Measurements from ENCODE around the gene ADCYAP1.

The ADCYAP1 gene

DNA sequence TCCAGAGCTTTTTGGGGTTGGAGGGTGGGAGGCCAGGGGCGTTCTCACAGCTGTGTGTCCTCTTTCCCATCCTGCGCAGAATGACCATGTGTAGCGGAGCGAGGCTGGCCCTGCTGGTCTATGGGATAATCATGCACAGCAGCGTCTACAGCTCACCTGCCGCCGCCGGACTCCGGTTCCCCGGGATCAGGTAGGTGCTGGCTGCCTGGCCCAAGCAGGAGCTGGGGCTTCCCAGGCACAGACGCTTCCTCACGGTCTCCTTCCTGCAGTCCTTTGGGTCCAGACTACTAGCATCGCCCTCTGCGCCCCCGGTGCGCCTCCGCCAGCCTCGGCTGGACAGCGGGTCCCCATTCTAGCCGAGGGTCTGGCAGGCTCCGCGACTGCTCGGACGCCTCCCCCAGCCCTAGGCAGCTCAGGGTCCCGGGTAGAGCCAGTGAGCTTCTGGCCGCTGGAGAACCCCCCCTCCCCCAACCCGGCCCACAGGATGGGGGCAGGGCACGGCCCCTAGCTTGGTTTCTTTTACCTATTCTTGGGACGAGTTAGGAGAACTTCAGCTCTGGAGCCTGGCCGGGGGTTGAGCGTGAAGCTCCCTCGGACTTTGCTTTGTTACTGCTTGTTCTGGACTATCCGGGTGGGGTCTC, 756 bp downstream of the ADCYAP1 start:
- no peak for DNase-seq (ENCODE audit: low read depth in 2 of 2)
- H3K4me3 ChIP-seq (replicated peaks in 1 of 2; ENCODE audit: low read depth in 2 of 2, low read length in 2 of 2): no peak overlapping the region
- no peak for TF ChIP-seq CTCF (IDR thresholded peaks at IDR 0.05; ENCODE audit: low read depth, low read length)

DNA sequence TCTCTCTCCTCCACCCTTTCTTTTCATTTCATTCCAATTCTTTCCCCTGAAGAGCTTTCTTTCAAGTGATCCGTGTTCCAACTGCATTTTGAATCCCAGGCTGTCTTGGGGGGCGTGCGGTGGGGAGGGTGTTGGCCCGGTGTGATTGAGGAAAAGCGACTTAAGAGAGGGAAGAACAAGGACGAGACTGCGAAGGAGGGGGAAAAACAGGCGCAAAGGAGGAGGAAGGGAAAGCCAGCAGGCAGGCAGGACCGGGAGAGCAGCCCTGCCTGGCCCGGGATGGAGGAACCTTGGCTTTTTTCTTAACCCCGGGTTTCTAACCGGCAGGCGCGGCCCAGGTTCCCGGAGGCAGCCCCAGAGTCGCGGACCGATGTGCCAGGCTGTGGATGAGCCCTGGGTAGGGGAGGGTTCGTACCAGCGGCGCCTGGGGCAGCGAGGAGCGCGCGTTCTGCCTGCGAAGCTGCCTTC, 1.3 kb downstream of the ADCYAP1 start:
- TF ChIP-seq CTCF (IDR thresholded peaks at IDR 0.05; ENCODE audit: low read depth, low read length): no peak
- no peak overlapping the region for H3K4me3 ChIP-seq (replicated peaks in 1 of 2; ENCODE audit: low read depth in 2 of 2, low read length in 2 of 2)
- DNase-seq (ENCODE audit: low read depth in 2 of 2): no peak

DNA sequence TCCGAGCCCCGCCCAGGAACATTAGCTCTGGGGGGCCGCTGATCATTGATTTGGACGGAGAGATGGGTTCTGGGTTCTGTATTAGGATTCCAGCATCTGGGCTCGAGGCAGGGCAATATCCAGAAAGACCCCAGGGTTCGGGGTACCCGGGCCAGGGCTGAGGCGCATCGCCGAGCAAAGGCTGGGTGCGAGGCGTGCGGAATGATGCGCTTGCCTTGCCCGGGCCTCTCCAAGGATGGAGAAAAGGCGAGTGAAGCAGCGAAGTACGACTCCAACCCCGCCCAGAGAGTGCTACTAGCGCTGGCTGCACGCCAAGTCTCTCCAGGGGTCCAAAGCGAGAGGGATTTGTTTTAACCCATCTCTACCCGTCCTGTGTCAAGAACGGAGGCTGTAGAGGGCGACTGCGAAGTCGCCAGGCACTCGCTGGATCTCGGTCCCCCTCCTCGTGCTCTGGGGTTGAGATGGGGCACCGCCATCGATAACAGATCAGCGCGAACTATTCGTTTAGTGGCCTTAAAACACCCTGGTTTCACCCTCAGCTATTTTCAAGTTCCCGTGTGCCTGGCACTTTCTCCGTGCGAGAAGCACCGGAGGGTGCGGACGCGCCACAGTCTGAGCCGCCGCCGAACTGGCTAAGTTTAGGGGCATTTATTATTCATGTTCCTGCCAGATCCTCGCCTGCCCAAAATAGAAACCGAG, 1.9 kb downstream of the ADCYAP1 start:
- peak in 1 of 2 donors; percentile 5 for DNase-seq (ENCODE audit: low read depth in 2 of 2)

DNA sequence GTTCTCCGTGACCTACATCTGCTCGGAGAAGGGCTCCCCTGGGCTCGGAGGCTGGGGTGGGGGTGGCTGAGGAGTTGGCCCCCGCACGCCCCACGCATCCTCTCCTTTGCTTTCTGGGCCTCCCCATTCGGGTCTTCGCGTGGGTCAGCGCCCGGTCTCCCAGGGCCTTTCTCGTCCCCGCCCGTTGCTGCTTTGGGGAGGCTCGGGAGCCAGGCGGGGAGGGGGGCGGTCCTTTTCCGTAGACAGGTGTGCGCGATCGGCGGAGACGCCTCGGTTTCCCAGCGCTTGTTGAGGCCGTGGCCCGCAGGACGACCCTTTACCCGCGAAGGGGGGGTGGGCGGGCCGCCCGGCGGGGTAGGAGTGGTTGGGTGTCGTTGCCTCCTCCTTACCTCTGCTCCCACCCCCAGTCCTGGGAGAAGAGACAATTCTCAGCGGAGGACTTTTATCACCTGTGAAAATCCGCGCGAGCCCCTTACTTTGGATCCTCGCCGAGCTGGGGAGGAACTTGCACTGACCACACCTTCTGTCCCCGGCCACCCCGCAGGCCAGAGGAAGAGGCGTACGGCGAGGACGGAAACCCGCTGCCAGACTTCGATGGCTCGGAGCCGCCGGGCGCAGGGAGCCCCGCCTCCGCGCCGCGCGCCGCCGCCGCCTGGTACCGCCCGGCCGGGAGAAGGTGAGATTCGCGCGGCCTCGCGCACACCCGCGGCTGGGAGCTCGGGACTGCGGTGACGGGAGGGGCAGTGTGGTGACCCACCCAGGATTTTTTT, 2.6 kb downstream of the ADCYAP1 start:
- H3K4me3 ChIP-seq (replicated peaks in 1 of 2; ENCODE audit: low read depth in 2 of 2, low read length in 2 of 2): peak overlapping the region; percentile 10 to 26
- no peak for TF ChIP-seq CTCF (IDR thresholded peaks at IDR 0.05; ENCODE audit: low read depth, low read length)
- DNase-seq (ENCODE audit: low read depth in 2 of 2): no peak

More for the DNA sequence above, 1.9 kb downstream of the ADCYAP1 start:
- peak overlapping the region in 1 of 2 donors; percentile 21 for H3K4me3 ChIP-seq (replicated peaks in 1 of 2; ENCODE audit: low read depth in 2 of 2, low read length in 2 of 2)
- no peak for TF ChIP-seq CTCF (IDR thresholded peaks at IDR 0.05; ENCODE audit: low read depth, low read length)

- peak overlapping the region; percentile 14 to 26 for H3K4me3 ChIP-seq (replicated peaks in 1 of 2; ENCODE audit: low read depth in 2 of 2, low read length in 2 of 2)
- DNase-seq (ENCODE audit: low read depth in 2 of 2): peak in 1 of 2 donors; percentile 10
Measured at GRCh38 chr18:907885-908757, 3.5 kb downstream of the ADCYAP1 start.

More at GRCh38 chr18:907885-908757, 3.5 kb downstream of the ADCYAP1 start:
- TF ChIP-seq CTCF (IDR thresholded peaks at IDR 0.05; ENCODE audit: low read depth, low read length): no peak
